Skin epidermis (tissue), 12 donors: ENCODE measurements around the gene DENND4A.
"Not testable (repeated sequence)": the region's sequence is repeated elsewhere in the genome, so short reads cannot be mapped to it uniquely, and the experiment has no call there.

Experiments
- H3K27ac ChIP-seq, 21 experiments: fragments of 200-600 bp; sonication (generic) in 11 of 21; one replicate each; pipeline ENCODE4 v1.5.0; 2020; ENCODE audit warnings: mild to moderate bottlenecking in 3 of 21, inconsistent platforms in 2 of 21, moderate library complexity in 2 of 21
- H3K4me3 ChIP-seq, 7 experiments: fragments of 200-600 bp; sonication (generic) in 2 of 7; one replicate each; pipeline ENCODE4 v1.5.0; 2020; ENCODE audit warnings: inconsistent platforms in 2 of 7, mild to moderate bottlenecking in 2 of 7, moderate library complexity in 1 of 7

DENND4A gene

GRCh38 chr15:65618560-65619109, 173.5 kb downstream of the DENND4A start:
- Histone ChIP-seq H3K4me3 (no peak overlapping the region), H3K27ac (no peak overlapping the region)

- H3K4me3 ChIP-seq, H3K27ac ChIP-seq: not testable (repeated sequence)
These were observed 176.2 kb downstream of the DENND4A start for GRCh38 chr15:65615887-65616286.

- peak overlapping the region in 4 of 21 experiments; percentile 98 to 99 (median 99) for H3K27ac ChIP-seq
- no peak overlapping the region for H3K4me3 ChIP-seq
These were observed 178.9 kb downstream of the DENND4A start for GRCh38 chr15:65612949-65613744.

GRCh38 chr15:65612616-65612946, 179.5 kb downstream of the DENND4A start:
- Histone ChIP-seq H3K4me3 (no peak overlapping the region), H3K27ac (peak overlapping the region in 11 of 21 experiments; percentile 90 to 99 (median 98))

GRCh38 chr15:65611888-65612615, 180.0 kb downstream of the DENND4A start:
- H3K27ac ChIP-seq: peak overlapping the region; percentile 84 to 99 (median 96)
- peak overlapping the region; percentile 61 to 90 (median 83) for H3K4me3 ChIP-seq

- peak within 1 kb of the TSS; percentile 84 to 99 (median 96) for H3K27ac ChIP-seq
- peak within 1 kb of the TSS; percentile 61 to 90 (median 83) for H3K4me3 ChIP-seq
These were observed 181.0 kb downstream of the DENND4A start, which contains the start of gene INTS14 for GRCh38 chr15:65610871-65611718. Gene INTS14, minus strand, starts transcription at chr15:65611131. Its CDS starts 3,751 bp downstream, at chr15:65607380.
